Glutamatergic neuron (in vitro differentiated cells): Measurements from ENCODE around the gene SFN. TPM values are rescaled to one million over a fixed set of nuclear protein-coding genes. Genes with fewer than 3 reads are reported as not detected.

Experiments
- DNase-seq: peaks from one replicate; pipeline ENCODE4 v3.0.0; 2022
- H3K27ac Mint-ChIP-seq: one replicate; pipeline ENCODE4 v1.8.0; 2020; ENCODE audit warnings: mild to moderate bottlenecking, mixed read lengths, inconsistent platforms; ENCODE audit not compliant: unreplicated experiment
- H3K27me3 Mint-ChIP-seq: one replicate; pipeline ENCODE4 v1.8.0; 2020; ENCODE audit warnings: mild to moderate bottlenecking, moderate library complexity, mixed read lengths, inconsistent platforms; ENCODE audit not compliant: unreplicated experiment
- H3K36me3 Mint-ChIP-seq: one replicate; pipeline ENCODE4 v1.8.0; 2020; ENCODE audit warnings: mild to moderate bottlenecking, mixed read lengths, inconsistent platforms; ENCODE audit not compliant: unreplicated experiment
- H3K4me1 Mint-ChIP-seq: one replicate; pipeline ENCODE4 v1.8.0; 2020; ENCODE audit warnings: mild to moderate bottlenecking, low read depth, mixed read lengths, inconsistent platforms; ENCODE audit not compliant: unreplicated experiment
- H3K4me3 Mint-ChIP-seq: one replicate; pipeline ENCODE4 v1.8.0; 2020; ENCODE audit warnings: mild to moderate bottlenecking, mixed read lengths, inconsistent platforms; ENCODE audit not compliant: unreplicated experiment
- H3K9me3 Mint-ChIP-seq: one replicate; pipeline ENCODE4 v1.8.0; 2020; ENCODE audit warnings: mild to moderate bottlenecking, moderate library complexity, mixed read lengths, inconsistent platforms; ENCODE audit not compliant: unreplicated experiment
- total RNA-seq: library from RNA; stranded (reverse); fragmentation: NEBNext Ultra II Directional; extraction: Animal tissue kit (Norgen Biotek cat#: 25700); gene quantifications from one replicate; pipeline ENCODE4 v1.2.1, GENCODE V29; 2021; ENCODE audit not compliant: unreplicated experiment
- TF ChIP-seq, protein P1 (sequence below): fragments of 200-600 bp; sonication (generic); IDR thresholded peaks from one replicate; pipeline ENCODE4 v1.5.0; 2021; ENCODE audit not compliant: partially characterized antibody, unreplicated experiment

The SFN gene
- total RNA-seq, 1 donor from 2014 or later: 0.42 TPM

DNA sequence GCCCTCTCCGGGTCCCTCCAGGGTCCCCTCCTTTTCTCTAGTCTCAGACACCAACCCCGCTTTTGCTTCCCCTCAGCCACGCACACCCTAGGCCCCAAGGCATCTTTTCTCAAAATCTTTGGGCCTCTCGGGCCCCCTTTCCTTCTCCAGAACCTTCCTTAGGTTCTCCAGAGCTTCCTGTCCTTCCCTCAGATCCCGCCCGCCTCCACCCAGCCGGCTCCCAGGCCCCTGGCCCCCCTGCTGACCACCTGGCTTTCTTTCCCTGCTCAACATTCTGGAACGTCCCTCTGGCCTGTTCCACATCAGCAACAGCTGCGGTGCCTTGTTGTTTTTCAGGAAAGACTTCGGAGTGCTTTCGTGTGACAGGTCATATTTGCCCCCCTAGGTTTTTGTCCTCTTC, 35.3 kb upstream of the SFN start:
- peaks cover 11% of the 10 kb centered on the region for H3K27me3 Mint-ChIP-seq
- DNase-seq: peak; percentile 53
- H3K4me3 Mint-ChIP-seq: peak overlapping the region; percentile 91
- H3K4me1 Mint-ChIP-seq: peaks cover 26% of the 10 kb centered on the region
- H3K27ac Mint-ChIP-seq: peak overlapping the region; percentile 90
- TF ChIP-seq, protein P1, sequence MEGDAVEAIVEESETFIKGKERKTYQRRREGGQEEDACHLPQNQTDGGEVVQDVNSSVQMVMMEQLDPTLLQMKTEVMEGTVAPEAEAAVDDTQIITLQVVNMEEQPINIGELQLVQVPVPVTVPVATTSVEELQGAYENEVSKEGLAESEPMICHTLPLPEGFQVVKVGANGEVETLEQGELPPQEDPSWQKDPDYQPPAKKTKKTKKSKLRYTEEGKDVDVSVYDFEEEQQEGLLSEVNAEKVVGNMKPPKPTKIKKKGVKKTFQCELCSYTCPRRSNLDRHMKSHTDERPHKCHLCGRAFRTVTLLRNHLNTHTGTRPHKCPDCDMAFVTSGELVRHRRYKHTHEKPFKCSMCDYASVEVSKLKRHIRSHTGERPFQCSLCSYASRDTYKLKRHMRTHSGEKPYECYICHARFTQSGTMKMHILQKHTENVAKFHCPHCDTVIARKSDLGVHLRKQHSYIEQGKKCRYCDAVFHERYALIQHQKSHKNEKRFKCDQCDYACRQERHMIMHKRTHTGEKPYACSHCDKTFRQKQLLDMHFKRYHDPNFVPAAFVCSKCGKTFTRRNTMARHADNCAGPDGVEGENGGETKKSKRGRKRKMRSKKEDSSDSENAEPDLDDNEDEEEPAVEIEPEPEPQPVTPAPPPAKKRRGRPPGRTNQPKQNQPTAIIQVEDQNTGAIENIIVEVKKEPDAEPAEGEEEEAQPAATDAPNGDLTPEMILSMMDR: no peak
- H3K9me3 Mint-ChIP-seq: peaks cover 7% of the 10 kb centered on the region
- H3K36me3 Mint-ChIP-seq: no peaks in the 10 kb centered on the region

DNA sequence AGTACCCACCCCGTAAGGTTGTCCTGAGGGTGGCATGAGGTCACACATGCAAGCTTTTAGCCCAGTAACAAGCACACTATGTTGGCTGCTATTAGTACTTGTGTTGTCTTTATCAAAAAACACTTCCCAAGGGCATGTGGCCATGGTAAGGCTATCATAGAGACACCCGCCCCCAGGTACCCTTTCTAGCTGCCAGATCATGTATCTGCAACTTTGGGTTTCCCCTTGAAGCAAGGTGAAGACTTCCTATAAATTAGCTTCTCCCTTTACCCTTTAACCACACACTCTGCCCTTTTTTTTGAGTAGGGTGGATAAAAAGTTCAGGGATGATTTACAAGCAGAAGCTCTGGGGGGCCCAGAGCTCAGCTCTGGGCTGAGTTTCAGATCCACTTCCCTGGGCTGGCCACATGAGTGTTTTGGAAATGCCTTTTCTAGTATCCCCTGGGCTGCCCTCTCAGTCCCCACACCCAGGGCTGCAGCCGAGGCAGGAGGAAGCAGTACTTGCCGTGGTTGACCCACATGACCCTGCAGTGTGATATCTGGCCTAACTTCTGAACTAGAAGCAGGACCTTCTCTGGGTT, 34.4 kb upstream of the SFN start:
- Mint-ChIP-seq H3K4me3 (peak overlapping the region; percentile 91), H3K27me3 (peaks cover 11% of the 10 kb centered on the region), H3K27ac (no peak overlapping the region), H3K9me3 (peaks cover 7% of the 10 kb centered on the region), H3K4me1 (peaks cover 26% of the 10 kb centered on the region), H3K36me3 (no peaks in the 10 kb centered on the region)
- no peak for DNase-seq
- TF ChIP-seq, protein P1: no peak

DNA sequence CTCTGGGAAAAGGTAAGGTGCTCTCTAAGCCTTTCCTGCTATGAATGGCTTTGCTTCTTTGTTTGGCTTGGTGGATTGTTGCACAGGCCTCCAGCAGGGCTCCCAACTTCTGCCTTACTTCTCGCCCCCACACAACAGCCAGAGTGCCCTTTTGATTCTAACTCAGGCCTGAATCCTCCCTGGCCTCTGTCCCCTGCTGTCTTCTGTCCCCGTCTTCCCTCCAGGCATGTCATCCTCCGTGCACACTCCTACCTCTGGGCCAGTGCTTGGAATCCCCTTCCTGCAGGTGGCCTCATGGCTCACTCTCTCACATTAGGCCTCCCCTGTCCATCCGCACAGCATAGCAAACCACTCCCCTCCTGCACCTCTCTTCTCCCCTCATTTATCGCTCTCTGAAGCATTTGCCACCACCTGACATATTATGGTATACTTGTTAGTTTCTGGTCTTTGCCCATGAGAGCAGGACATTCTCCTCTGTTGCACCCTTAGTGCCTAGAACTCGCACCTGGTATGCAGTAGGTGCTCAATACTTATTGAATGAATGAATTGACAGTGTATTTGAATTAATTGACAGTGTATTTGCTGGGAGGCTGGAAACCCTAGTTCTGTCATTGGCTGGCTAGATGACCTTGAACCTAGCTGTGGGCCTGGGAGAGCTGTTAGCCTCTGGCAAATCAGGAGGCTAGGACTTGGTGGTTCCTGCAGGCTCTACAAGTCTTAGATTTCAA, 33.6 kb upstream of the SFN start:
- peak overlapping the region; percentile 50 for H3K4me3 Mint-ChIP-seq
- H3K27me3 Mint-ChIP-seq: peaks cover 13% of the 10 kb centered on the region
- H3K36me3 Mint-ChIP-seq: no peaks in the 10 kb centered on the region
- TF ChIP-seq, protein P1: no peak
- no peak for DNase-seq
- H3K9me3 Mint-ChIP-seq: peaks cover 7% of the 10 kb centered on the region
- H3K4me1 Mint-ChIP-seq: peaks cover 26% of the 10 kb centered on the region
- H3K27ac Mint-ChIP-seq: peak overlapping the region; percentile 29

DNA sequence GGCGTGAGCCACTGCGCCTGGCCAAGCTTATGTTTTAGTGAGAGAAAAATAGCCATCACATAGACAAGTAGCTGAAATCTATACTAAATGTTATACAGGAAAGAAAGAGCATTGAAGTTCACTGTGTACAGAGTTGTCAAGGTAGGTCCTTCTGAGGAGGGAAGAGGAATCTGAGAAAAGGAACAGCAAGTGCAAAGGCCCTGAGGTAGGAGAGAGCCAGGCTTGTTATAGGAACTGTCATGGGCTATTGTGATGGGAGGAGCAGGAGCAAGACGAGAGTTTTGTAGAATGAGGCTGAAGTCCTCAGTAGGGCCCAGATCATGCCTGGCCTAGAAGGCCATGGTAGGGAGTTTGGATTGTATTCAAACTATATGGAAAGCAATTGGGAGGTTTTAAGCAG, 31.9 kb upstream of the SFN start:
- Mint-ChIP-seq H3K4me1 (peaks cover 26% of the 10 kb centered on the region), H3K27ac (peak overlapping the region; percentile 4), H3K27me3 (peaks cover 15% of the 10 kb centered on the region), H3K36me3 (no peaks in the 10 kb centered on the region), H3K4me3 (peak overlapping the region; percentile 8), H3K9me3 (peaks cover 7% of the 10 kb centered on the region)
- DNase-seq: no peak
- TF ChIP-seq, protein P1: no peak
